ENCODE data around the gene LIX1L.

DNA sequence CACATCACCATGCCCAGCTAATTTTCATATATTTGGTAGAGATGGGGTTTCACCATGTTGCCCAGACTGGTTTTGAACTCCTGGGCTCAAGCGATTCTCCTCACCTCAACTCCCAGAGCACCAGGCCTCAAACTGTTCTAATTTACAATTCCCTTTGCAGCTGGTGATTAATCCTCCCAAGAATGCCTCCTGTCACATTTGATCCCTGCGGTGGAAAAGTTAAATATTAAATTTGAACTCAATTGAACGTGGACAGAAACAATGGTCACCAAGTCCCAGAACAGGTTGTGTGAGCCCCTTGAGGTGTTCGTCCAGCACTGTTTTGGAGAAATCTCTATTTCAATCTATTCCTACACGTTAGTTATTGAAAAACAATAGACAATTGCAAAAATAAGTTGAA is 70.2 kb downstream of the LIX1L start:
- TF ChIP-seq, protein P1, sequence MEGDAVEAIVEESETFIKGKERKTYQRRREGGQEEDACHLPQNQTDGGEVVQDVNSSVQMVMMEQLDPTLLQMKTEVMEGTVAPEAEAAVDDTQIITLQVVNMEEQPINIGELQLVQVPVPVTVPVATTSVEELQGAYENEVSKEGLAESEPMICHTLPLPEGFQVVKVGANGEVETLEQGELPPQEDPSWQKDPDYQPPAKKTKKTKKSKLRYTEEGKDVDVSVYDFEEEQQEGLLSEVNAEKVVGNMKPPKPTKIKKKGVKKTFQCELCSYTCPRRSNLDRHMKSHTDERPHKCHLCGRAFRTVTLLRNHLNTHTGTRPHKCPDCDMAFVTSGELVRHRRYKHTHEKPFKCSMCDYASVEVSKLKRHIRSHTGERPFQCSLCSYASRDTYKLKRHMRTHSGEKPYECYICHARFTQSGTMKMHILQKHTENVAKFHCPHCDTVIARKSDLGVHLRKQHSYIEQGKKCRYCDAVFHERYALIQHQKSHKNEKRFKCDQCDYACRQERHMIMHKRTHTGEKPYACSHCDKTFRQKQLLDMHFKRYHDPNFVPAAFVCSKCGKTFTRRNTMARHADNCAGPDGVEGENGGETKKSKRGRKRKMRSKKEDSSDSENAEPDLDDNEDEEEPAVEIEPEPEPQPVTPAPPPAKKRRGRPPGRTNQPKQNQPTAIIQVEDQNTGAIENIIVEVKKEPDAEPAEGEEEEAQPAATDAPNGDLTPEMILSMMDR (conservative IDR thresholded peaks at IDR 0.05; ENCODE audit: low read length), result no peak
- TF ChIP-seq EZH2phosphoT487 (IDR thresholded peaks at IDR 0.05; ENCODE audit: borderline replicate concordance, low read depth, low read length), result no peak

Measured in OCI-LY7 (cell line).